ENCODE results near the gene AK1.
"Not testable (repeated sequence)": the region's sequence is repeated elsewhere in the genome, so short reads cannot be mapped to it uniquely, and the experiment has no call there.

Gene AK1

DNA sequence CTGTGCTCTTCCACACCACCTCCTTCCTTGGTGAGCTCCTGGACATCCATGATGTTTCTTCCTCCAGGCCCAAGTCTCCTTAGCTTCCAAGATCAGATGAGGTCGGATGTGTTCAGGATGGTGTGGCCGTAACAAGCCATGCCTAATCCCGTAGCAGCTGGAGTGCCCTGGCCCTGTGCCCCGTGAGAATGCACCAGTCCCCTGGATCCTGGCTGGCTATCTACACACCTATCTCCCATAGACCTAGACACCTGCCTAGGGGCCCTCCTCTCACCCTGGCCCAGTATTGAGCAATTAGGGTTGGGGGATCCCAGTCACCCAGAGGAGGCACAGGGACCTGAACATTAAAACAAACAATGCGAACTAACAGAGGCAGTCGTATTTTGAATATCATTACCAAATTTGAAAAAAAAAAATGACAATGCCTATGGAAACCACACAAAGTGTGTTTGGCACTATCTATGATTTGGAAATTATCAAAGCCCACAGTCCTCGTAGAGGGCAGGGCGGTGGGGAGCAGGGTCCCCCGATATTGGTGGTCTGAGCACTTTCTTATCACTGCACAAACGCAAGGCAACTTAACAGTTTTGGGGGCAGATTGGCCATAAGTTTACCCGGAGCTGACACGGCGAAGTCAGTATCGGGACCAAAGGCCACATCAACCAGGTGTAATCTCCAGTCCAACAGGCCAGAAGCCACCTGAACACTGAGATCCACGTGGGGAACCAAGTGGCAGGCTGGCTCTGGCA lies 36.2 kb downstream of the AK1 start:
- no peak overlapping the region for H3K4me3 ChIP-seq (ENCODE audit: low read depth, low read length)
- TF ChIP-seq, protein P1, sequence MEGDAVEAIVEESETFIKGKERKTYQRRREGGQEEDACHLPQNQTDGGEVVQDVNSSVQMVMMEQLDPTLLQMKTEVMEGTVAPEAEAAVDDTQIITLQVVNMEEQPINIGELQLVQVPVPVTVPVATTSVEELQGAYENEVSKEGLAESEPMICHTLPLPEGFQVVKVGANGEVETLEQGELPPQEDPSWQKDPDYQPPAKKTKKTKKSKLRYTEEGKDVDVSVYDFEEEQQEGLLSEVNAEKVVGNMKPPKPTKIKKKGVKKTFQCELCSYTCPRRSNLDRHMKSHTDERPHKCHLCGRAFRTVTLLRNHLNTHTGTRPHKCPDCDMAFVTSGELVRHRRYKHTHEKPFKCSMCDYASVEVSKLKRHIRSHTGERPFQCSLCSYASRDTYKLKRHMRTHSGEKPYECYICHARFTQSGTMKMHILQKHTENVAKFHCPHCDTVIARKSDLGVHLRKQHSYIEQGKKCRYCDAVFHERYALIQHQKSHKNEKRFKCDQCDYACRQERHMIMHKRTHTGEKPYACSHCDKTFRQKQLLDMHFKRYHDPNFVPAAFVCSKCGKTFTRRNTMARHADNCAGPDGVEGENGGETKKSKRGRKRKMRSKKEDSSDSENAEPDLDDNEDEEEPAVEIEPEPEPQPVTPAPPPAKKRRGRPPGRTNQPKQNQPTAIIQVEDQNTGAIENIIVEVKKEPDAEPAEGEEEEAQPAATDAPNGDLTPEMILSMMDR (IDR thresholded peaks at IDR 0.05; ENCODE audit: low read depth, low read length): no peak

DNA sequence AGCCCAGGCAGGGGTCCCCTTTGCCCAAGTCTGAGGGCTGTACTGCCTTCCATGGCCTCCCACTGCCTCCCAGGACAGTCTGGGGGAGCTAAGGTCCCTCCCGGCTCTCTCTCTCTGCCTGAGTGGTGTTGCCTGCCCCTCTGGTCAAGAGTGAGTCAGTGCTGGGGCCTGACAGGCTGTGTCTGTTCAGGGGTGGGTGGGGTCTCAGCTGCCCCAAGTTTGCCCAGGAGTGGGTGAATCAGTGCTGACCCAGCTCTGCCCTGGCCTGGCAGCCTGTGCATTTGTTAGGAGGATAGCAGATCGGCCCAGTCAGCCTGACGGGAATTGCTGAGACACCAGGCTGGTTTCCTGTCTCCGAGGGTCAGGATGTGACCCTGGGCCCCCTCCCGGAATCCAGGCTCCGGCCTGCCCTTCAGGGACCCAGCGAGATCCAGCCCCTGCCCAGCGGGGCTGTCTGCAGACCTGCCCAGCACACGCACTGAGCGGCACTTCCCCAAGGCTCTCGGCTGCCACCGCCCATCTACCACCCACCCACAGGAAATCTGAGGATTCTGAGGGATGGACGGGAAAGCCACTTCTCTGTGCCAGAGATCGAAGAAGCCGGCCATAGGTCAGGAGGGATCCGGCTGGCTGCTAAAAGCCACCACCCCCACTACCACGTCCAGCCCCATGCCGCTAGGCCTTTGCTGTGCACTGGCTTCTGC lies 38.9 kb downstream of the AK1 start:
- peak overlapping the region; percentile 26 for H3K4me3 ChIP-seq (ENCODE audit: low read depth, low read length)
- TF ChIP-seq, protein P1 (IDR thresholded peaks at IDR 0.05; ENCODE audit: low read depth, low read length): no peak

DNA sequence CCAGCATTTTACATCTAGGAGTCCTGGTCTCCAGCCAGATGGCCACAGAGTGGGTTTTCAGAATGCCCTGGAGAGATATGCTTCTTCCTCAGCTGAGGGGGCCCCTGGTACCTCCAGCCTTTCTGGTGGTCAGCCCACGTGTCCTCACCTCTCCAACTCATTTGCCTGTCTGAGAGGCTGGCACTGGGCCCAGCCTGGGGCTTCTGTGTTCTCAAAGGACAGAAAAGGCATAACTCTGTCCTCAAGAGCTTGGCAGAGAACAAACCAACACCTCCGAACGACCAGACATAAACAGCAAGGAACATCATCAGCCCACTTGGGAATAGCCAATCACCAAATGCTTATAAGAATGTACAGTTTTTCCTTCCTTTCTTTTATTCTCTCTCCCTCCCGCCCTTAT lies 40.1 kb downstream of the AK1 start:
- no peak overlapping the region for H3K4me3 ChIP-seq (ENCODE audit: low read depth, low read length)

DNA sequence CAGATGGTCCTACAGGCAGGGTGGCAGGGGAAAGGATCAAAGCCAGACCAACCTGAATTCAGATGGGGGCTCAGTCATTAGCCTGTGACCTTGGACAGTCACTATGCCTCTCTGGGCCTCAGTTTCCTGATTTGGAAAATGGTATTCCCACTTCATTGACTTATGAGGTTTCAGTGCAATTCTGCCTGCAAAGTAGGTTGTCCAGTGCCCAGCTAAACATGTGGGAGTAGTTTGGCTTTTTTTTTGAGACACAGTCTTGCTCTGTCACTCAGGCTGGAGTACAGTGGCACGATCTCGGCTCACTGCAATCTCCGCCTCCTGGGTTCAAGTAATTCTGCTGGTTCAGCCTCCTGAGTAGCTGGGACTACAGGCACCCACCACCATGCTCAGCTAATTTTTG lies 40.9 kb downstream of the AK1 start:
- not testable (repeated sequence) for H3K4me3 ChIP-seq (ENCODE audit: low read depth, low read length)

More for the DNA sequence above, 40.1 kb downstream of the AK1 start:
- TF ChIP-seq, protein P1 (IDR thresholded peaks at IDR 0.05; ENCODE audit: low read depth, low read length): no peak

DNA sequence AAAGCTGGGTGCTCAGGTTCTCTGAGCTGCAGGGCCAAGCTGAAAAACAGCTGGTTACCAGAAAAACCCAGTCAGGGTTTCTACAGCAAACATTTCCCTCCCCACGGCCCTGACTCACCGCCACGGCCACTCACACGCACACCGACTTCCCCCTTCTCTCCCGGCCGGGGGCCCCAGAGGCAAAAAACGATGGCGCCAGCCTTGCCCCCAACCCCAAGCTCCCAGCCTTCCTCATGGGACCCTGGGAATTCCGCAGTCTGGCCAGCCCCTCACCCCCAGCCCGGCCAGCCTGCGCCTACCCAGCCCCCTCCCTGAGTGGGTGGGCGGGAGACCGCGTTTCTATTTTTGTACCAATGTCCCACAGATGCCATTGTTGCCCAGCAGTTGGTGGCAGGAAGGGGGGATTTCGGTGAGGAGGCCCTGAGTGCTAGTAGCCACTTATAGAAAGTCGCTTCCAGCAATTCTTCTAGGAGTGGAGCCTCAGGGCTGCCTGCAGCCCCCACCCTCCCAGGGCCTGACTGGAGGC lies 41.4 kb downstream of the AK1 start:
- H3K4me3 ChIP-seq (ENCODE audit: low read depth, low read length): peak overlapping the region; percentile 20; the same call in 1 of the 2 replicates
- TF ChIP-seq, protein P1 (IDR thresholded peaks at IDR 0.05; ENCODE audit: low read depth, low read length): no peak

DNA sequence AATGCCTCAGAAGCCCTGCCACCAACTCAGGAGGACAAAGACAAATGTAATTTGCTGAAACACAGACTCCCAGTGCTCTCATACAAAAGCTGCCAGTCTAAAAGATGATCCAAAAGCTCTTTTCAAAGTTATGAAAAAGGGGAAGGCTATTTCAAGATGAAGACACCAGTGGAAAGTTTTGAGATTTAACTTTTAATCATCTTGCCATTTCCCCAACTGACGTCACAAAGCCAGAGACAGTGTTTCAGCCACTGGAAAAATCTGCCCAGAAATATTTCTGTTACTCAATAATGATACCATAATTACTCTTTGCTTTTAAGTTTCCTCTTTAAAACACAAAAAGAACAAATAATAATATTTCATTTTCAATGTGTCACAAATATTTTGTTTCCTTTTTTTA lies 43.9 kb downstream of the AK1 start:
- TF ChIP-seq, protein P1 (IDR thresholded peaks at IDR 0.05; ENCODE audit: low read depth, low read length): no peak
- no peak overlapping the region for H3K4me3 ChIP-seq (ENCODE audit: low read depth, low read length)

DNA sequence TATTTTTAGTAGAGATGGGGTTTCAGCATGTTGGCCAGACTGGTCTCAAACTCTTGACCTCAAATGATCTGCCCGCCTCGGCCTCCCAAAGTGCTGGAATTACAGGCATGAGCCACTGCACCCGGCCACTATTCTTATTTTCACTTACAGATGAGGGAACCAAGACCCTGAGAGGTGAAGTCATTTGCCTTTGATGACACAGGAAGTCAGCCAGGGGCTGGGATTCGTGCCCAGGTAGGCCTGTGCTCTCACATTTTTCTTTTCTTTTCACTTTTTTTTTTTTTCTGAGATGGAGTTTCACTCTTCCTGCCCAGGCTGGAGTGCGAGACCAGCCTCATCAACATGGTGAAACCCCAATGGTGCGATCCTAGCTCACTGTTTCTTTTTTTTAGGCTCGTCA lies 45.2 kb downstream of the AK1 start:
- TF ChIP-seq, protein P1 (IDR thresholded peaks at IDR 0.05; ENCODE audit: low read depth, low read length): no peak
- H3K4me3 ChIP-seq (ENCODE audit: low read depth, low read length): no peak overlapping the region

Measured in WI38 (cell line).